Transverse colon (tissue), 4 donors: Measurements from ENCODE around the gene SELENOS.

Source experiments
- CTCF ChIP-seq, 5 experiments: fragments of 200-600 bp in 3 of 5; fragments of 450-650 bp in 2 of 5; sonication (generic) in 3 of 5; IDR thresholded peaks; 1 replicate in 2 of 5; 2 replicates in 3 of 5; pipeline ENCODE4 v1.5.1; 2016 to 2017; ENCODE audit warnings: antibody characterized with exemption in 5 of 5, inconsistent platforms in 3 of 5, mild to moderate bottlenecking in 2 of 5, moderate library complexity in 1 of 5
- EP300 ChIP-seq: sonication (generic); formaldehyde crosslinking; IDR thresholded peaks from one replicate; pipeline ENCODE4 v1.6.1; 2017; ENCODE audit warnings: antibody characterized with exemption, low read depth
- POLR2A ChIP-seq: fragments of 450-650 bp; IDR thresholded peaks from one replicate; pipeline ENCODE4 v1.6.1; 2016; ENCODE audit warnings: antibody characterized with exemption, mild to moderate bottlenecking, moderate library complexity
- POLR2AphosphoS5 ChIP-seq, 3 donors: sonication (generic); formaldehyde crosslinking; IDR thresholded peaks; one replicate each; pipeline ENCODE4 v1.6.1; 2016; ENCODE audit warnings: antibody characterized with exemption in 3 of 3

GRCh38 chr15:101264911-101265641 lies 12.2 kb downstream of the SELENOS start:
- TF ChIP-seq POLR2AphosphoS5 (IDR thresholded peaks at IDR 0.05), result no peak
- no peak for TF ChIP-seq EP300
- TF ChIP-seq CTCF (IDR thresholded peaks at IDR 0.05), result no peak
- no peak for TF ChIP-seq POLR2A
